ENCODE measurements around the gene ENOSF1. TPM values are rescaled to one million over a fixed set of nuclear protein-coding genes. Genes with fewer than 3 reads are reported as not detected.
"Not testable (repeated sequence)": the region's sequence is repeated elsewhere in the genome, so short reads cannot be mapped to it uniquely, and the experiment has no call there.

Gene ENOSF1, protein sequence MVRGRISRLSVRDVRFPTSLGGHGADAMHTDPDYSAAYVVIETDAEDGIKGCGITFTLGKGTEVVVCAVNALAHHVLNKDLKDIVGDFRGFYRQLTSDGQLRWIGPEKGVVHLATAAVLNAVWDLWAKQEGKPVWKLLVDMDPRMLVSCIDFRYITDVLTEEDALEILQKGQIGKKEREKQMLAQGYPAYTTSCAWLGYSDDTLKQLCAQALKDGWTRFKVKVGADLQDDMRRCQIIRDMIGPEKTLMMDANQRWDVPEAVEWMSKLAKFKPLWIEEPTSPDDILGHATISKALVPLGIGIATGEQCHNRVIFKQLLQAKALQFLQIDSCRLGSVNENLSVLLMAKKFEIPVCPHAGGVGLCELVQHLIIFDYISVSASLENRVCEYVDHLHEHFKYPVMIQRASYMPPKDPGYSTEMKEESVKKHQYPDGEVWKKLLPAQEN
- total RNA-seq (2014; rRNA removed; shearing (Covaris generic)): 39.2 and 48.8 TPM in 2 replicates
- 150 and 262 TPM in 2 replicates for polyA plus RNA-seq (2014; cell fraction: nucleus; rRNA removed)

DNA sequence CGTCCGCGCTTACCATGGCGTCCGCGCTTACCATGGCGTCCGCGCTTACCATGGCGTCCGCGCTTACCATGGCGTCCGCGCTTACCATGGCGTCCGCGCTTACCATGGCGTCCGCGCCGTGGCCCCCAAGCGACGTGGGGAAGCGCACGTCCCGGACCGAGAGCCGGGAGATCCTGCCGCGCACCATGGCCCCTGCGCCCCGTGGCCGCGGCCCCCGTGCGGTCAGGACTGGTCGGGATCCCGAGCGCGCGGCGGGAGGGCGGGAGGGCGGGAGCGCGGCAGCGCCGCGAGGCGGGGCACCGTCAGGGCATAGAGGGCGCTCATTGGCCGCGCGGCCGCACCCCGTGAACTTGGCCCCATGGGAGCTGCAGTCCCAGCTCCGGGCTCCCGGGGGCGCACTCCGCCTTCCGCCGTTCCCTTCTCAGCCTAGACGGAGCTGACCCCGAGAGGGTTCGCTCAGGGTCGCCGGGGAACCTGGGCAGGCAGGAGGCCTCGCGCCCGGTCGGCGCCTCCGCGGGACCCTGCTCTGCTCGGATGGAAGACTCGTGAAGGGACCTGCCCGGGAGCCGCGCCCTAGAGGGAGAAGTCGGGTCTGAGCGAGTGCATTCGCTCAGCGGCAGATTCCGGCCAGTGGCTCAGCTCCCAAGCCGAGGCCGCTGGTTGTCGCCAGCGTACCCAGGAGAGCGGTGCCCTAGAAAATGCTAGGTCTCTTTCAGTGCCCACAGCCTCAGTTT lies at the start of gene ENOSF1:
ENOSF1 (minus strand) TSS at position 230 of the 734 bp plus-strand sequence; CDS start at position 187, 43 bp downstream.
- DNase-seq (ENCODE audit: extremely low read depth, low read depth): peak; percentile 81

DNA sequence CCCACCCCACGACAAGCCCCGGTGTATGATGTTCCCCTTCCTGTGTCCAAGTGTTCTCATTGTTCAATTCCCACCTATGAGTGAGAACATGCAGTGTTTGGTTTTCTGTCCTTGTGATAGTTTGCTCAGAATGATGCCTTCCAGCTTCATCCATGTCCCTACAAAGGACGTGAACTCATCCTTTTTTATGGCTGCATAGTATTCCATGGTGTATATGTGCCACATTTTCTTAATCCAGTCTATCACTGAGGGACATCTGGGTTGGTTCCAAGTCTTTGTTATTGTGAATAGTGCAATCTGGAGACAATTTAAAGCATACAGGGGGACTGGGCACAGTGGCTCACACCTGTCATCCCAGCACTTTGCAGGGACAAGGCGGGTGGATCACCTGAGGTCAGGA lies 47.4 kb upstream of the ENOSF1 start:
- not testable (repeated sequence) for DNase-seq (ENCODE audit: extremely low read depth, low read depth)

DNA sequence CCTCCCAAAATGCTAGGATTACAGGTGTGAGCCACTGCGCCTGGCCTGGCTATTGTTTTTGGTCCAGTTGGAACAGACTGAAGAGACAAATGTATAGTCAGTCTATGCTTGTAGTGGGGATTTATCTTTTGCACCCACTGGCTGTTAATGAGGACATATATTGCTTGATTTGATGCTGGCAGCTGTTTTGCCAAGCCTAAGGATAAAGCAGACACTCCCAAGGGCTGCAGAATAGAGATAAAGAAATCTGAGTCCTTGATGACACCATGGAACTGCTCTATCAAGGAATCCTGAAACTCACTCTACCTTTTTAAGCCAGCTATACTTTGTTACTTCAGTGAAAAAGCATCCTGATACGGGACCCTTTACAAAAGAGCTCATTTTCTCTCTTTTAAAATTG lies 43.1 kb upstream of the ENOSF1 start:
- DNase-seq (ENCODE audit: extremely low read depth, low read depth): no peak

DNA sequence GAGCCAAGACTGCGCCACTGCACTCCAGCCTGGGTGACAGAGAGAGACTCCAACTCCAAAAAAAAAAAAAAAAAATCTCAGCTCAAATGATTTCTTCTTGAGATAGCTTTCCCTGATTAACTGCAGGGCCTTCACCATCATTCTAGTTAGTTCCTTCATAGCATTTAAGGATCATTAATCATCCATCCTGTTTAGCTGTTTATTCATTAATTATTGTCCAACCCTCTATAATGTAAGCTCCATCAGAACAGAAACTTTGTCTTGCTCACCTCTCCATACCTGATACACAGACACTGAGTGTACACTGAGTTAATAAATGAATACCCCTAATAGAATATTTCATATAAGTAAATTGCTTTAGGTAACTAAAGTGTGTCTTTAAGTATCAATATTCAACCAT lies 42.2 kb upstream of the ENOSF1 start:
- DNase-seq (ENCODE audit: extremely low read depth, low read depth): no peak

DNA sequence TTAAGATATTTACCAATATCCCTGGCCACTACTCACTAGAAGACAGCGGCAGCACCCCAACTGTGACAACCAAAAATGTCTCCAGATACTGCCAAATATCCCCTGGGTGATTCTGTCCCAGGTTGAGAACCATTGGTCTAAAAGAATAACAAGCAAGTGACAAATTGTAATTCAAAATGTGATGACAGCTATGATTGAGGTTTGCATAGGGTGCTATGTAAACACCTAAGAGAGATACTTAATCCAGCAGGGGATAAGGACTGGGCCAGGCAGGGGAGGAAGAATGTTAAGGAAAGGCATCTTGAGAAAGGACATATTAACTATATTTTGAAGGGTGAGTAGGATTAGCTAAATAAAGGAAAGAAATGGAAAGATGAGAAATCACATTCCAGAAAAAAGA lies 38.0 kb upstream of the ENOSF1 start:
- no peak for DNase-seq (ENCODE audit: extremely low read depth, low read depth)

DNA sequence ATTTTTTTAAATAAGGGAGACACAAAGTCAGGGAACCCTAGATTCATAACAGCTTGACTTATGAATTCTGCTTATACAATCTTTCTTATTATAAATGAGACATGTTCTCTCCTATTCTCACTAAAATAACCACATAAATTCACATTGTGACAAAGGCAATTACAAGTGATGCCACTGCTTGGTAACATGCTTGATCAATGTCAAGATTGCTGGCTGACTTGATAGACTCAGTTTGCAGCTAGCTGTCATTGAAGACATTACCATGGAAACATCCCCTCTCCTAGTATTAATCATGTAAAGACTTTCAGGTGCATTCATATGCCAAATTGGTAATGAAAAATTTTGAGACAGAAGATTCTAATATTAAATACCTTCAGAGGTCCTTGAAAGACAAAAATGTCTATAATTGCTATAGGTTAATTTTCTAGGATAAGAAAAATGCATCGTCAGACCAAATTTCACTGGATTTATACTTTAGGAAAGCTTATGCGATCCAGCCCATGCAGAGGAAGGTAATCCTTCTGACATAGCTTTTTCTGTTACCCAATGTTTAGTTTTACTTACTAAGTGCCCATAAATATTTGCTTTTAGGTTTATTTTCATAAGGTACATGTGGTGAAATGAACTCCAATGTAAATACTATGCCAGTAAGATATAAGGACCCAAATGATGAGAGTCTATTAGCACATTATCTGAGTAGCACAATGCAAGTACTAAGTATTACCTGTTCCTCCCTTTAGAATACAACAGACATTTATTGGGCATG lies 32.6 kb upstream of the ENOSF1 start:
- DNase-seq (ENCODE audit: extremely low read depth, low read depth): no peak

DNA sequence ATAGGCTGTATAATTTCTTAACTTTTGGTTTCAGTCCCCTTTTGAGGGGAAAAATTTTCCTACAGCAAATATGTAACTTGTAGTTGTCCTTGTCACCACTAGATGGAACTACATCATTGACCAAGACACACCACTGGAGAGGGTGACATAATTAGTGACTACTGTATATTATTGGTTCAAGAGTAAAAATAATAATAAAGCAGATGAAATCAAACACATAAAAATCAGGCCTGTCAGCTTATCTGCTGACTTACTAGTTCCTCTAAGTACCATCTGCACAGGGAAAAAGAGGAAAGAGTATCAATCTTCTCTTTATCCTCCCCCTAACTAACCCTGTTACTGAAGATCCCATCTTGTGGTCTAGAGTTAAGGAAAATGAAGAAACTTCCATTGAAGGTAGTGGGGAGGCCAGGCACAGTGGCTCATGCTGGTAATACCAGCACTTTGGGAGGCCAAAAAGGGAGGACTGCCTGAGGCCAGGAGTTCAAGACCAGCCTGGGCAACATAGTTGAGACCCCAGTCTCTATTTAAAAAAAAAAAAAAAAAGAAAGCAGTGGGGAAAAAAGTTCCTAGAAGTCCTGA lies 29.6 kb upstream of the ENOSF1 start:
- DNase-seq (ENCODE audit: extremely low read depth, low read depth): peak; percentile 29

DNA sequence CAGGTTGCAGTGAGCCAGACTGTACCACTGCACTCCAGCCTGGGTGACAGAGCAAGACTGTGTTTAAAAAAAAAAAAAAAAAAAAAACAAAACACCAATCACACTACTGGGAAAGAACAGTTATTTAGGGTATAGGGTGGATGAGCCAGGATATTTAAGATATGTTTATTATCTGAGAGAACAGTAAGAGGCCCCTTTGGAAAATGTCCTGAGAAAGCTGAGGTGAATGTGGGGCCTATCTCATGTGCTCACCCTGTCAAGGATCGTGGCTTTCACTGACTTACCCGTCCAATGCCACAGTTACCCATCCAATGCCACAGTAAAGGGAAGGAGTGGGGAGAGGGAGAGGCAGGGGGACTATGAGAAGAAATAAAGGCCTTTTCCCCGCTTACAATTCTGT lies 19.9 kb upstream of the ENOSF1 start:
- no peak for DNase-seq (ENCODE audit: extremely low read depth, low read depth)

DNA sequence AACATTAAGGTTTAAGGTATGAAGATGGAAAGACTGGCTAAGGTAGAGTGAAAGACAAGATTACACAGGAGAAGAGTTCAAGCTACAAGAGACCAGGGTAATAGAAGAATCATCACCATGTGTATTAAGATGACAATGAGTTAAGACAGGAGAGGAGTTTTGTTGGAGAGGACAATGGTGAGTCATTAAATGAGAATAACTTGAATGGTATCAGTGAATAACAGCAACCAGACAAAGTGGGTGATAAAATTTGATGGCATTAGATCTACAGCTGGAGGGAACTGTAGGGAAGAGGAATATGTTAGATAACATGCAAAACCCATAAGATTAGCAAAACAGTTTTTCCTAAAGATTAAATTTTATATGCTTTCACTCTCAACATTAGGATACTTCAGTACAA lies 18.8 kb upstream of the ENOSF1 start:
- no peak for DNase-seq (ENCODE audit: extremely low read depth, low read depth)

DNA sequence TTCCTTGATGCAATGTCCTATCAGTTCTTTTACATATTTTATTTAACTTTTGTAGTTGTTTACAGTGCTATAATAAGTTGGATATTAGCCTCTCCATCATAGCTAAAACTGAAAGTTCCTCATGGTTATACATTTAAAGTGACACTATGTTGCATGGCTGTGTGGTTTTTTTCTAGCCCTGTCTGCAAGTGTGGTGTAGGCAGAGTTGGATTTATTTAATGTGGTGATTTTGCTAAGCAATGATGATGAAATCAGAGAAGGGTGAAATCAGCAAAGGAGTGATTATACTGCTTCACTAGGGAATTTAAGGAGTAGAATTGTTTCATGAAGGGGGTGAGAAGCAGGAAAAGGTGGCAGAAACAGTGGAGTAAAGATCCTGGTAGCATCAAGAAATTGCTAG lies 18.3 kb upstream of the ENOSF1 start:
- no peak for DNase-seq (ENCODE audit: extremely low read depth, low read depth)

DNA sequence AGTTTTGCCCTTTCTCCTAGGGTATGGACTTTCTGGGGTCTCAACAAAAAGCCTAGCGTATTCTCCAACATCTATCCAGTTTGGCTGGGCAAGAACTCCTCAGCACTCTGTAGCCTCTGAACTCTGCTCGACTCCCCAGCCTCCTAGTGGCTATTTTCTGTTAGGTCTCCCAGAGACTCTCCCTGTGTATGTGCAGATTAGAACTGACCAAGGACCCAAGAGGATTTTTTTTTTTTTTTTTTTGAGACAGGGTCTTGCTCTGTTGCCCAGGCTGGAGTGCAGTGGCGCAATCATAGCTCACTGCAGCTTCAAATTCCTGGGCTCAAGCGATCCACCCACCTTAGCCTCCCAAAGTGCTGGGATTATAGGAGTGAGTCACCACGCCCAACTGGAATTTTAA lies 17.7 kb upstream of the ENOSF1 start:
- not testable (repeated sequence) for DNase-seq (ENCODE audit: extremely low read depth, low read depth)

DNA sequence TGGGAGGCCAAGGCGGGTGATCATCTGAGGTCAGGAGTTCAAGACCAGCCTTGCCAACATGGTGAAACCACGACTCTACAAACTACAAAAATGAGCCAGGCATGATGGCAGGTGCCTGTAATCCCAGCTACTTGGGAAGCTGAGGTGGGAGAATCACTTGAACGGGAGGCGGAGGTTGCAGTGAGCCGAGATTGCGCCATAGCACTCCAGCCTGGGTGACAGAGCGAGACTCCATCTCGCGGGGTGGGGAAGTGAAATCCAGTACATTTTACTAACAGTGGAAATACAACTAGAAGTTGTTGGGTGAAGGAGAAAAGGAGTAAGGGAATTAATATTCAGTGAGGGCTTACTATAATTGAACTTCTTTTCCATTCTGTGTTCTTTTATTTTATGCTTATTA lies 13.2 kb upstream of the ENOSF1 start:
- DNase-seq (ENCODE audit: extremely low read depth, low read depth): no peak

DNA sequence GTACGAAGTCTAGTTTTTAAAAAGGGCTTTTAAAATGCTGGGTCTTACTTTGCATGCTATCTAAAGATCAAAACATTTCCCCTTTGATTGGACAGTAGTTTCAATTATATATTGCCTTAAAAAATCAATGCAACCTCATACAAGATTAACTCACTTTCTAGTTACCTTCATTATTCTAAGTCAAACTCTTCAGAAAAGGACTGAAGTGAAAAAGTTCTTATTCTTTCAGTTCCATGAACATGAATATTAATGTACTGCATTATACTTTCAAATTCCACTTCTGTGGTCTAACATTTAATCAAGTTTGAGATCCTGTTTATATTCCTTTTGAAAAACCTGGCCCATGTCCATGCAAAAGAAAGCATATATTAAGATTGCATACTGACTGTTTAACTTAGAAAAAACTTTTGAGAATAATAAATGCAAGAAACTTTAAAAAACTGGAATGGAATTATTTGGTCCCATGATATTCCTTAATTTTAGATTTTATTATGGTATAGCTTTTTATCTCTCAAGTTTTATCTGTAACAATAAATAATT lies 11.2 kb upstream of the ENOSF1 start:
- DNase-seq (ENCODE audit: extremely low read depth, low read depth): no peak

DNA sequence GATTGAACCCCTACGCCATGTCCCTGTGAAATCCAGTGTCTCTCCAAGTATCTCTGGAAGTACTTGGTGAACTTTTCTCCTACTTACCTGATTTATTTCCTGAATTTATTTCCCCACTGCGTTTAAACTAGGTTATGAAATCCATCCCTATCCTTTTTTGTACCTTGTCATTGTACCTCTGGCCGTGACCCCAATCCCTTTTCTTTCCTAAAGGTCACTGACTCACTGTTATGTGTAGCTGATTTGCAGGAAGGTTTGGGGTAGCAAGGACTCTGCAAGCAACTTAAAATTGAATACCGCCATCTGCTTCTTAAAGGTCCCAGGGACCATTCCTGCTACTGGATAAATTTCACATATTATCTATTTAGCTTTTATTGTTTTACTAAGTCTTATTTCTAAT lies 4.6 kb upstream of the ENOSF1 start:
- no peak for DNase-seq (ENCODE audit: extremely low read depth, low read depth)

DNA sequence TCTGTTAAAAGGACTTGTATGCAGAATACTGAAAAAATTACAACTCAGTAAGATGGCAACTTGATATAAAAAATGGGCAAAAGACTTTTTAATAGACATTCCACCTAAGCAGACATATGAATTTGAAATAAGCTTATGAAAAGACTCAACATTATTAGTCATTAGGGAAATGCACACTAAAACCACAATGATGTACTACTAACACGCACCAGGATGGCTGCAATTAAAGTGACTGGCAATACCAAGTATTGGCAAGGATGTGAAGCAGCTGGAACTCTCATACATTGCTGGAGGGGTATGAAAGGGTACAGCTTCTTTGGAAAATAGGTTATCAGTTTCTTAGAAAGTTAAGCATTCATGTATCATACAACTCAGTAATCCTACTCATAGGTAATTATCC lies 3.2 kb upstream of the ENOSF1 start:
- DNase-seq (ENCODE audit: extremely low read depth, low read depth): no peak

DNA sequence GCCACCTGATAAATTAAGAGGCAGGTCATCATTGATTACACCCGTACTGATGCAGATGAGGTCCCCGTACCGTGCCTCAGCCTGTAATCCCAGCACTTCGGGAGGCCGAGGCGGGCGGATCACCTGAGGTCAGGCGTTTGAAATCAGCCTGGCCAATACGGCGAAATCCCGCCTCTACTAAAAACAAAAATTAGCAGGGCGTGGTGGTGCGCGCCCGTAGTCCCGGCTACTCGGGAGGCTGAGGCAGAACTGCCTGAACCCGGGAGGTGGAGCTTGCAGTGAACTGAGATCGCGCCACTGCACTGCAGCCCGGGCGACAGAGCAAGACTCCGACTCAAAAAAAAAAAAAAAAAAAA lies 683 bp upstream of the ENOSF1 start:
- no peak for DNase-seq (ENCODE audit: extremely low read depth, low read depth)

DNA sequence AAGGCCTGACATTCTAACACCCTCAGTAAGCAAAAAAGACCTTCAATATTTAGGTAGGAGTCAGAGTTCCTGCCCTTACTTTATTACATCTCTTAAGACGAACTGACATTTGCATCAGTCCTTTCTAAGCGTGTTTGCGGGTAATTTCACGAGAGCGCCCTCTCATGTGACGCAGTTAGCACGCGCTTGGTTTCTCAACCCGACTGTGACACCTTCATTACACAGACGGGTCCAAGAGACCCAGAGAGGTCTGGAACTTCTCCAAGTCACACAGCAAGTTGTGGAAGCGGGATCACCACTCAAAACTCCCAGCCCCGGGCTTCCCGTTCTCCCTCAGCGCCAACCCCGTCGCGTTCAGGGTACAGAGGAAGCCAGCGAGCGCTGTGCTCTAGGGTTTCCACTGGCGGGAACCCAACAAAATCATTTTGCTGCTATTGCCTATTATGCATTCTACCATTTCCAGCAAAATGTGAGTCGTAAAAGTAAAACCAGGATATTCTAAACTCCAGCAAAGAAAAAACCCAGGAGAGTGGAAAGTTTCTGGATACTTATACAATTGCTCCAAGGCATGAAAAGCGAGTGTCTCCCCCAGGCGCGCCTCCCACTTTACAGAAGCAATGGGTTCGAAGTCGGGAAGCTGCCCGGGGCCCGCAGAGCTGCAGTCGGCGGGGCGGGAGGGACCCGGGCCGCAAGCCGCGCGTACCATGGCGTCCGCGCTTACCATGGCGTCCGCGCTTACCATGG lies 601 bp downstream of the ENOSF1 start:
- peak; percentile 84 for DNase-seq (ENCODE audit: extremely low read depth, low read depth)

DNA sequence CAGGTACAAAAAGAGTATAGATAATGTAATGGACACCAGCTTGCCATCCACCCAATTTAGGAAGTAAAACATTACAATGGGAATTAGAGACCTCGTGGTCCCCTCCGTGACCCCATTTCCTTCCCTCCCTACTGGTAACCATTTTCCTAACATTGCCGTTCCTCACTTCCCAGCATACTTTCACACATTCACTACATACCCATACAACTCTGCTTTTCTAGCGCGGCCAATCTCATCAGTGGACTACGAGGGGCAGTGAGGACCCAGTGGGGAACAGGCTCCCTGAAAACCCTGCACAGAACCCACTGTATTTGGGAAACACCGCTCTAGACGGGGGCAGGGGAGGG lies 1.1 kb downstream of the ENOSF1 start:
- no peak for DNase-seq (ENCODE audit: extremely low read depth, low read depth)

DNA sequence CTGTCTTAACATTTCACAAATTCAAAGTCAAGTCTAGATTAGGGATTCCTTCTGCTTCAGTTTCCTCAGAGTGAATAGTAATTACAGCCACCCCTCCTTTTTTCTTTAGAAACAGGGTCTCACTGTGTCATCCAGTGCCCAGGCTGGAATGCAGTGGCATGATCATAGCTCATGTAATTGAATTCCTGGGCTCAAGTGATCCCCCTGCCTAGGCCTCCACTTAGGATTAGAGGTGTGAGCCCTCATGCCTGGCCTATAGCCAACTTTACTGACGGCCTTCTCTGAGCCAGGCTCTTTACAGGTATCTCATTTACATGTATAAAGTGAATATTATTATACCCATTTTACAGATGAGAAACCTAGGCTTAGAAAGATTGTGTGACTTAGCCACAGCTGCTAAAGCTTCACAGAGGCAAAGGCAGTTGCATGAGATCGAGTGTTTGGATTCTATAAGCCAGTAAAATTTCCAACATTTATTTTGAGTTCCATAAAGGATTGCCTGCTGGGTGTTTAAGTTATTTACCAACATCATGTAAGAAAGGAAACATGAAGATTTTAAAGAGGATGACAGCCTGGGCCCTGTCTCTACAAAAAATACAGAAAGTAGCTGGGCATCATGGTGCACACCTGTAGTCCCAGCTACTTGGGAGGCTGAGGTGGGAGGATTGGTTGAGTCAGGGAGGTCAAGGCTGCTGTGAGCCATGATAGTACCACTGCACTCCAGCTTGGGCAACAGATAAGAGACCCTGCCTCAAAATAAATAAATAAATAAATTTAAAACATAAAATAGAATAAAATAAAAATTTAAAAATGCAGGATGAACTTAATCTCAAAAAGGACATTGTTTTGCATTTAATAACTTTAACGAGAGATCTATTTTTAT lies 1.8 kb downstream of the ENOSF1 start:
- no peak for DNase-seq (ENCODE audit: extremely low read depth, low read depth)

All from NCI-H460 (cell line).